PC-3 (cell line): Measurements from ENCODE around the gene MAPKAP1. TPM values are rescaled to one million over a fixed set of nuclear protein-coding genes. Genes with fewer than 3 reads are reported as not detected.

Experiments used
- ATAC-seq: fragments of 200-7000 bp; cut with Tn5 transposase; 2 replicates; pipeline ENCODE4 v1.9.1; 2020; ENCODE audit warnings: mild to moderate bottlenecking, moderate library complexity
- BruUV-seq: library from RNA; stranded (reverse); fragments of 400-500 nt; replicated peaks from 2 replicates; lab custom pipeline; 2021; lab: Mats Ljungman, UMichigan
- CTCF ChIA-PET: fragments of 300-600 bp; sonication (Branson Sonifier 250); formaldehyde crosslinking; loops from one replicate; lab custom pipeline; 2022; ENCODE audit warnings: antibody characterized with exemption; lab: Charles Lee
- POLR2A ChIA-PET: fragments of 300-600 bp; sonication (Branson Sonifier 250); formaldehyde crosslinking; loops from one replicate; lab custom pipeline; 2022; ENCODE audit warnings: antibody characterized with exemption; ENCODE audit not compliant: unreplicated experiment; lab: Charles Lee
- DNase-seq: peaks from one replicate; pipeline ENCODE4 v3.0.0-alpha.2; 2015
- H2AFZ ChIP-seq: fragments of 300-600 bp; sonication (generic); 2 replicates; pipeline ENCODE4 v1.6.0; 2016; ENCODE audit warnings: antibody characterized with exemption, low read length
- H3F3A ChIP-seq: fragments of 300-600 bp; sonication (generic); one replicate; pipeline ENCODE4 v1.6.0; 2017; ENCODE audit warnings: antibody characterized with exemption, low read length, control low read depth, mild to moderate bottlenecking; ENCODE audit not compliant: unreplicated experiment
- H3K27ac ChIP-seq: fragments of 300-600 bp; sonication (generic); 2 replicates; pipeline ENCODE4 v1.5.1; 2016; ENCODE audit warnings: mild to moderate bottlenecking, low read length
- H3K27me3 ChIP-seq: fragments of 300-600 bp; sonication (generic); 2 replicates; pipeline ENCODE4 v1.6.1; 2016; ENCODE audit warnings: low read length, mixed read lengths
- H3K36me3 ChIP-seq: fragments of 300-600 bp; sonication (generic); 2 replicates; pipeline ENCODE4 v1.6.1; 2016; ENCODE audit warnings: low read depth, mixed run types, low read length, mixed read lengths
- H3K4me1 ChIP-seq: fragments of 300-600 bp; sonication (generic); 2 replicates; pipeline ENCODE4 v1.5.1; 2016; ENCODE audit warnings: low read length; ENCODE audit not compliant: insufficient read depth
- H3K4me2 ChIP-seq: fragments of 300-600 bp; sonication (generic); 2 replicates; pipeline ENCODE4 v1.6.0; 2016; ENCODE audit warnings: low read length
- H3K4me3 ChIP-seq: fragments of 300-600 bp; sonication (generic); 2 replicates; pipeline ENCODE4 v1.5.1; 2016; ENCODE audit warnings: mild to moderate bottlenecking, low read length, mixed read lengths
- H3K79me2 ChIP-seq: fragments of 300-600 bp; sonication (generic); 2 replicates; pipeline ENCODE4 v1.6.1; 2017; ENCODE audit warnings: low read length, mixed read lengths
- H3K9ac ChIP-seq: fragments of 300-600 bp; sonication (generic); 2 replicates; pipeline ENCODE4 v1.6.0; 2016; ENCODE audit warnings: mild to moderate bottlenecking, low read length
- H3K9me2 ChIP-seq: fragments of 300-600 bp; sonication (generic); replicated peaks from 2 replicates; pipeline ENCODE4 v1.6.1; 2016; ENCODE audit warnings: mixed run types, low read length, mixed read lengths
- H3K9me3 ChIP-seq: fragments of 300-600 bp; sonication (generic); 2 replicates; pipeline ENCODE4 v1.6.1; 2016; ENCODE audit warnings: low read length, mixed read lengths
- H4K20me1 ChIP-seq: fragments of 300-600 bp; sonication (generic); 2 replicates; pipeline ENCODE4 v1.6.1; 2016; ENCODE audit warnings: low read length, mixed read lengths
- CTCF ChIP-seq: fragments of 300-600 bp; sonication (generic); conservative IDR thresholded peaks from 2 replicates; pipeline ENCODE4 v1.5.1; 2017; ENCODE audit warnings: antibody characterized with exemption, low read depth, mild to moderate bottlenecking, low read length
- EZH2 ChIP-seq: fragments of 300-600 bp; sonication (generic); IDR thresholded peaks from one replicate; pipeline ENCODE4 v1.6.1; 2017; ENCODE audit warnings: antibody characterized with exemption, mild to moderate bottlenecking, low read length; ENCODE audit not compliant: unreplicated experiment
- EZH2phosphoT487 ChIP-seq: fragments of 300-600 bp; sonication (generic); IDR thresholded peaks from 2 replicates; pipeline ENCODE4 v1.6.1; 2018; ENCODE audit warnings: mild to moderate bottlenecking, antibody characterized with exemption, low read length, borderline replicate concordance
- intact Hi-C: fragments of 100-400 bp; cut with micrococcal nuclease; formaldehyde crosslinking; loops from 2 replicates; pipeline ENCODE4 v1.9.0; 2023
- total RNA-seq: library from RNA; depleted of rRNA; stranded (reverse); fragments of >200 nt; gene quantifications from 2 replicates; pipeline ENCODE4 v1.2.3, GENCODE V29; 2014

MAPKAP1 gene
- total RNA-seq, 1 experiment from 2014 or later: 128 TPM

GRCh38 chr9:125609744-125610143 lies 97.3 kb downstream of the MAPKAP1 start:
- no peaks in the 10 kb centered on the region for H3K9me2 ChIP-seq
- BruUV-seq: no TSS peak
- DNase-seq (no peak), ATAC-seq (no peak)
- no peaks in the 10 kb centered on the region for H3F3A ChIP-seq
- no peak overlapping the region for H2AFZ ChIP-seq
- intact Hi-C loops: no loop called here
- H3K4me1 ChIP-seq: no peaks in the 10 kb centered on the region
- H3K27ac ChIP-seq: no peak overlapping the region
- H4K20me1 ChIP-seq: no peaks in the 10 kb centered on the region
- H3K4me2 ChIP-seq: no peak overlapping the region
- no peaks in the 10 kb centered on the region for H3K9me3 ChIP-seq
- H3K4me3 ChIP-seq: no peak overlapping the region
- no peaks in the 10 kb centered on the region for H3K36me3 ChIP-seq
- CTCF ChIA-PET: no interaction called here
- H3K27me3 ChIP-seq: no peaks in the 10 kb centered on the region
- POLR2A ChIA-PET: no interaction called here
- no peak overlapping the region for H3K9ac ChIP-seq
- H3K79me2 ChIP-seq: peaks cover 32% of the 10 kb centered on the region
- TF ChIP-seq EZH2: no peak
- no peak for TF ChIP-seq CTCF
- no peak for TF ChIP-seq EZH2phosphoT487

- H3K27ac ChIP-seq: no peak overlapping the region
- no peak overlapping the region for H2AFZ ChIP-seq
- H3K4me2 ChIP-seq: no peak overlapping the region
- CTCF ChIA-PET: no interaction called here
- ATAC-seq: no peak
- TF ChIP-seq EZH2 (no peak), CTCF (no peak), EZH2phosphoT487 (no peak)
- no peaks in the 10 kb centered on the region for H3K9me2 ChIP-seq
- H3K36me3 ChIP-seq: no peaks in the 10 kb centered on the region
- no peak for DNase-seq
- no peaks in the 10 kb centered on the region for H3F3A ChIP-seq
- no peaks in the 10 kb centered on the region for H4K20me1 ChIP-seq
- H3K79me2 ChIP-seq: peaks cover 33% of the 10 kb centered on the region
- no peaks in the 10 kb centered on the region for H3K27me3 ChIP-seq
- intact Hi-C loops: no loop called here
- POLR2A ChIA-PET: no interaction called here
- H3K9me3 ChIP-seq: no peaks in the 10 kb centered on the region
- no peak overlapping the region for H3K4me3 ChIP-seq
- H3K4me1 ChIP-seq: no peaks in the 10 kb centered on the region
- no TSS peak for BruUV-seq
- H3K9ac ChIP-seq: no peak overlapping the region
Measured at GRCh38 chr9:125608489-125609224, 98.4 kb downstream of the MAPKAP1 start.

- CTCF ChIA-PET: no interaction called here
- no peaks in the 10 kb centered on the region for H4K20me1 ChIP-seq
Measured at GRCh38 chr9:125604196-125604595, 102.8 kb downstream of the MAPKAP1 start.

More at GRCh38 chr9:125604196-125604595, 102.8 kb downstream of the MAPKAP1 start:
- BruUV-seq: no TSS peak
- no peak overlapping the region for H3K27ac ChIP-seq
- ATAC-seq (no peak), DNase-seq (no peak)
- H3K9me2 ChIP-seq: no peaks in the 10 kb centered on the region
- H3K9ac ChIP-seq: no peak overlapping the region
- H3K4me3 ChIP-seq: no peak overlapping the region
- H3F3A ChIP-seq: no peaks in the 10 kb centered on the region
- H3K4me2 ChIP-seq: no peak overlapping the region
- no peak for TF ChIP-seq CTCF
- TF ChIP-seq EZH2phosphoT487: no peak
- no peak for TF ChIP-seq EZH2
- intact Hi-C loops: no loop called here
- no peaks in the 10 kb centered on the region for H3K27me3 ChIP-seq
- no peaks in the 10 kb centered on the region for H3K36me3 ChIP-seq
- no peak overlapping the region for H2AFZ ChIP-seq
- peaks cover 6% of the 10 kb centered on the region; the same call in 1 of the 2 replicates for H3K79me2 ChIP-seq
- no peaks in the 10 kb centered on the region for H3K4me1 ChIP-seq
- no peaks in the 10 kb centered on the region for H3K9me3 ChIP-seq
- POLR2A ChIA-PET: no interaction called here
